Suprapubic skin (tissue), 4 donors: ENCODE measurements around the gene NR2F6.

Experiments used
- EP300 ChIP-seq: sonication (generic); formaldehyde crosslinking; IDR thresholded peaks from one replicate; pipeline ENCODE4 v1.6.1; 2017; ENCODE audit warnings: antibody characterized with exemption
- POLR2A ChIP-seq, 2 donors: fragments of 450-650 bp; IDR thresholded peaks; one replicate each; pipeline ENCODE4 v1.6.1; 2017; ENCODE audit warnings: antibody characterized with exemption in 2 of 2, mild to moderate bottlenecking in 2 of 2, moderate library complexity in 2 of 2
- POLR2AphosphoS5 ChIP-seq, 3 donors: sonication (generic); formaldehyde crosslinking; IDR thresholded peaks; one replicate each; pipeline ENCODE4 v1.6.1; 2017; ENCODE audit warnings: antibody characterized with exemption in 3 of 3
- TF ChIP-seq, protein P1 (sequence below), 2 donors: fragments of 200-600 bp in 1 of 2; fragments of 450-650 bp in 1 of 2; sonication (generic) in 1 of 2; IDR thresholded peaks; one replicate each; pipeline ENCODE4 v1.5.1; 2016 to 2019; ENCODE audit warnings: antibody characterized with exemption in 2 of 2, mild to moderate bottlenecking in 1 of 2, moderate library complexity in 1 of 2

DNA sequence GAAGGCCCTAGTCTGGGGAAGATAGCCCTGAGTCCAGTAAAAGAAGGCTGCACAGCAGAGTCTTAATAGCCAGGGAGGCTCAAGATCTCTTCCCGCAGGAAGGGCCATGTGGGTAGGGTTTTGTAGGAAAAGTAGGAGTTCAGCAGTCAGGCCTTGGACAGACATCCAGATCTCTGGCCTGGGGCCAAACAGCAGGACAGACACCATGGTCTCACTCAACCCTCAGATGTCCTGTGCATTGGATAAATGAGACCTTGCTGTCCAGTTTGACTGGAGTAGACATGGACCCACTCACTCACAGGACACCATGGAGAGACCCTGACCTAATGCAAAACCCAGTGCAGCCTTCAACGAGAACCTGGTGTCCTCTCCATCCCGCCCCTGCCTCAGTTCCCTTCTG lies 15.8 kb downstream of the NR2F6 start:
- TF ChIP-seq POLR2A (IDR thresholded peaks at IDR 0.05) (no peak), POLR2AphosphoS5 (IDR thresholded peaks at IDR 0.05) (no peak), EP300 (no peak)
- TF ChIP-seq, protein P1, sequence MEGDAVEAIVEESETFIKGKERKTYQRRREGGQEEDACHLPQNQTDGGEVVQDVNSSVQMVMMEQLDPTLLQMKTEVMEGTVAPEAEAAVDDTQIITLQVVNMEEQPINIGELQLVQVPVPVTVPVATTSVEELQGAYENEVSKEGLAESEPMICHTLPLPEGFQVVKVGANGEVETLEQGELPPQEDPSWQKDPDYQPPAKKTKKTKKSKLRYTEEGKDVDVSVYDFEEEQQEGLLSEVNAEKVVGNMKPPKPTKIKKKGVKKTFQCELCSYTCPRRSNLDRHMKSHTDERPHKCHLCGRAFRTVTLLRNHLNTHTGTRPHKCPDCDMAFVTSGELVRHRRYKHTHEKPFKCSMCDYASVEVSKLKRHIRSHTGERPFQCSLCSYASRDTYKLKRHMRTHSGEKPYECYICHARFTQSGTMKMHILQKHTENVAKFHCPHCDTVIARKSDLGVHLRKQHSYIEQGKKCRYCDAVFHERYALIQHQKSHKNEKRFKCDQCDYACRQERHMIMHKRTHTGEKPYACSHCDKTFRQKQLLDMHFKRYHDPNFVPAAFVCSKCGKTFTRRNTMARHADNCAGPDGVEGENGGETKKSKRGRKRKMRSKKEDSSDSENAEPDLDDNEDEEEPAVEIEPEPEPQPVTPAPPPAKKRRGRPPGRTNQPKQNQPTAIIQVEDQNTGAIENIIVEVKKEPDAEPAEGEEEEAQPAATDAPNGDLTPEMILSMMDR (IDR thresholded peaks at IDR 0.05) = no peak
